Upper lobe of left lung (tissue), 6 donors: ENCODE measurements around the gene KDM4B. TPM values are rescaled to one million over a fixed set of nuclear protein-coding genes. Genes with fewer than 3 reads are reported as not detected.

Experiments
- ATAC-seq, 2 donors: fragments of 200-7000 bp; cut with Tn5 transposase; one replicate each; pipeline ENCODE4 v1.9.1; 2022; ENCODE audit warnings: mild to moderate bottlenecking in 2 of 2, moderate library complexity in 2 of 2; ENCODE audit not compliant: low FRiP score in 2 of 2
- DNase-seq, 2 donors: peaks; one replicate each; pipeline ENCODE4 v3.0.0-alpha.2; 2019 to 2020
- H3K27ac ChIP-seq, 4 donors: fragments of 200-600 bp; sonication (generic); one replicate each; pipeline ENCODE4 v1.5.1; 2016 to 2019
- H3K27me3 ChIP-seq, 4 donors: fragments of 200-600 bp; sonication (generic); one replicate each; pipeline ENCODE4 v1.5.1; 2017 to 2019
- H3K36me3 ChIP-seq, 4 donors: fragments of 200-600 bp; sonication (generic); one replicate each; pipeline ENCODE4 v1.5.1; 2016 to 2019
- H3K4me1 ChIP-seq, 4 donors: fragments of 200-600 bp; sonication (generic); one replicate each; pipeline ENCODE4 v1.5.1; 2018 to 2019
- H3K4me3 ChIP-seq, 4 donors: fragments of 200-600 bp; sonication (generic); one replicate each; pipeline ENCODE4 v1.5.1; 2017 to 2019; ENCODE audit warnings: mild to moderate bottlenecking in 2 of 4, moderate library complexity in 1 of 4
- H3K9me3 ChIP-seq, 4 donors: fragments of 200-600 bp; sonication (generic); one replicate each; pipeline ENCODE4 v1.5.1; 2018 to 2019
- CTCF ChIP-seq, 6 experiments: fragments of 450-650 bp in 4 of 6; fragments of 200-600 bp in 2 of 6; sonication (generic) in 2 of 6; IDR thresholded peaks; one replicate each; pipeline ENCODE4 v1.5.1; 2016 to 2019; ENCODE audit warnings: antibody characterized with exemption in 6 of 6
- EP300 ChIP-seq, 4 donors: sonication (generic); formaldehyde crosslinking; IDR thresholded peaks; one replicate each; pipeline ENCODE4 v1.5.1; 2017; ENCODE audit warnings: antibody characterized with exemption in 4 of 4, control low read depth in 2 of 4
- POLR2A ChIP-seq, 4 donors: fragments of 450-650 bp; IDR thresholded peaks; one replicate each; pipeline ENCODE4 v1.5.1; 2016 to 2017; ENCODE audit warnings: antibody characterized with exemption in 4 of 4, mild to moderate bottlenecking in 2 of 4
- POLR2AphosphoS5 ChIP-seq, 2 donors: sonication (generic); formaldehyde crosslinking; IDR thresholded peaks; one replicate each; pipeline ENCODE4 v1.5.1; 2017; ENCODE audit warnings: antibody characterized with exemption in 2 of 2
- WGBS, 2 donors: methylation state at CpG; one replicate each; pipeline ENCODE4 v1.1.5; 2017 to 2018; 5-methylcytosine and 5-hydroxymethylcytosine counted together
- total RNA-seq, 6 donors: library from RNA; depleted of rRNA in 4 of 6; stranded (reverse); fragments of >200 nt in 4 of 6; gene quantifications; one replicate each; pipeline versions ENCODE4 v1.1.0 to v1.2.1, GENCODE V29; 2016 to 2021
- donor health status: DM: no; HTN: no; CAD: no; lungs with moderate emphysema.
- donor health status: DM: no; HTN: yes; CAD: no; lungs with severe emphysema.

Gene KDM4B
- total RNA-seq, 6 donors from 2014 or later: 28.1 to 112 (median 38.2) TPM

GRCh38 chr19:5153601-5154128 lies 184.8 kb downstream of the KDM4B start:
- WGBS, 2 donors: 84 to 93% methylated on average over 7 to 13 of the region's 14 CpGs
- Histone ChIP-seq H3K36me3 (peaks cover 3 to 34% (median 21%) of the 10 kb centered on the region in 4 donors), H3K27me3 (no peaks in the 10 kb centered on the region), H3K9me3 (peaks cover 0 to 8% (median 5%) of the 10 kb centered on the region in 4 donors), H3K27ac (no peak overlapping the region), H3K4me3 (no peak overlapping the region), H3K4me1 (no peaks in the 10 kb centered on the region)
- no peak for ATAC-seq
- peak in 1 of 2 donors; percentile 68 for DNase-seq
- TF ChIP-seq POLR2AphosphoS5 (IDR thresholded peaks at IDR 0.05) (no peak), CTCF (IDR thresholded peaks at IDR 0.05) (no peak), EP300 (IDR thresholded peaks at IDR 0.05) (no peak), POLR2A (IDR thresholded peaks at IDR 0.05) (no peak)

- Histone ChIP-seq H3K9me3 (peaks cover 0 to 14% (median 6%) of the 10 kb centered on the region in 4 donors), H3K36me3 (peaks cover 3 to 29% (median 18%) of the 10 kb centered on the region in 4 donors), H3K4me3 (no peak overlapping the region), H3K27ac (no peak overlapping the region), H3K27me3 (no peaks in the 10 kb centered on the region), H3K4me1 (no peaks in the 10 kb centered on the region)
- 76 to 79% methylated on average over 14 to 17 of the region's 17 CpGs for WGBS, 2 donors
- peak in 1 of 2 donors; percentile 30 for ATAC-seq
- peak in 1 of 2 donors; percentile 53 for DNase-seq
- TF ChIP-seq EP300 (IDR thresholded peaks at IDR 0.05) (no peak), CTCF (IDR thresholded peaks at IDR 0.05) (peak in 2 of 6 experiments; percentile 18 to 26)
Observed at GRCh38 chr19:5154129-5154798, 185.4 kb downstream of the KDM4B start.

DNA sequence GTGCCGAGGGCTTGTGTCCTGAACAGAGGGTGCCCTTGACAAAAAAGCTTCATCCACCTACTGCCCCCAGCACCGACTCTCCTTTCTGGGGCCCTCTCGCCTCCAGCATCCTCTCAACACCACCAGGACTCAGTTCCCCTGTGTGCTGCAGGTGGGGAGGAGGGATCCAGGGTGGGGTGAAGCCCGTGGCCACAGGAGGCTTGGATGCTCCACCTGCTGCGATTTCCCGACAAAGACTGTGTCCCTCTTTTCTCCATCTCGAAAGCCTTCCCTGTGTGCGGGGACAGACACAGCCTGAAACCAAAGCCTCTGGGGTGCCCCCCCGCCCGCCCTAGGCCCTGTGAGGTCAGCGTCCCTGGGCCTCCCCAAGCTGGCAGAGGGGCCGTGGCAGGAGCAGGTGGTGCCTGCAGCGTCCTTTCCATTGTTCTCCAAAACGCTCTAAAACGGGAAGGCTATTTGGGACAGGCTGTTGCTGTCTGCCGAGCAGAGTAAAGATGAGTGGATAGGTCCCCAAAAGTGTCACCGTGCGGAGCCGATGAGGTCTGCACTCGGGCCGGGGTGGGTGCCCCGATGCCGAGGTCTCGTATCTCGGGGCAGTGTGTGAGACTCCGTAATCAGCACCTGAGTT lies 186.0 kb downstream of the KDM4B start:
- 89 to 92% methylated on average over 23 to 26 of the region's 26 CpGs for WGBS, 2 donors
- no peak for ATAC-seq

DNA sequence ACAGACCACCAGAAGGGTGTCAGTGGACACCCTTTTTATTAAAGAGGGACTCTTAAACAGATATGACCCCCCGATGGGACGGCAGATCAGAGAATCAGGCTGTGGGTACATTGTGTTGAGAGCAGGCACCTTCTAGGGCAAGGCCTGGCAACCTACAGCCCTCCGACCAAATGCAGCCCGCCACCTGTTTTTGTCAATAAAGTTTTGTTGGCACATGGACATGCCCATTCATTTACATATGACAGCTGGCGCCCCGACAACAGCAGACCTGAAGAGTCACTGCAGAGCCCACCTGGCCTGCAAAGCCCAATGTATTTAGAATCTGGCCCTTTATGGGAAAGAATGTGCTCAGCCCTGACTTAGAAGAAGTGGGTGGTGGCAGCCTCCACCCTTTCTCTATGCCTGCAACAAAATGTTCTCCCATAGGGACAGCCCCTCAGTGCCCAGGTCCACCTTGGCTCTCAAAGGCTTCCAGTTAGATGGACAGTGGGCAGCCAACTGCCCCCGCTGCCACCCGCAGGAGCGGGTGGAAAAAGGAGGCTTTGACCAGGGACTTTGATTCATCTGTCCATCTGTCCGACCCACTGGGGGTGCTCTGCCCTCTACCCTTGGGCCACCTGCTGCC lies 186.8 kb downstream of the KDM4B start:
- no peak overlapping the region for H3K4me3 ChIP-seq
- 91% methylated on average over 6 to 10 of the region's 10 CpGs for WGBS, 2 donors
- H3K4me1 ChIP-seq: no peaks in the 10 kb centered on the region
- ATAC-seq (no peak), DNase-seq (no peak)
- H3K36me3 ChIP-seq: peaks cover 3 to 18% (median 11%) of the 10 kb centered on the region in 4 donors
- no peak overlapping the region for H3K27ac ChIP-seq
- no peak for TF ChIP-seq EP300 (IDR thresholded peaks at IDR 0.05)
- TF ChIP-seq POLR2AphosphoS5 (IDR thresholded peaks at IDR 0.05): no peak
- no peak for TF ChIP-seq CTCF (IDR thresholded peaks at IDR 0.05)
- H3K9me3 ChIP-seq: peaks cover 0 to 14% (median 6%) of the 10 kb centered on the region in 4 donors
- no peaks in the 10 kb centered on the region for H3K27me3 ChIP-seq

More for the DNA sequence above, 186.0 kb downstream of the KDM4B start:
- TF ChIP-seq POLR2A (IDR thresholded peaks at IDR 0.05) (no peak), POLR2AphosphoS5 (IDR thresholded peaks at IDR 0.05) (no peak), CTCF (IDR thresholded peaks at IDR 0.05) (no peak), EP300 (IDR thresholded peaks at IDR 0.05) (no peak)
- Histone ChIP-seq H3K9me3 (peaks cover 0 to 14% (median 6%) of the 10 kb centered on the region in 4 donors), H3K4me1 (no peaks in the 10 kb centered on the region), H3K36me3 (peaks cover 3 to 25% (median 15%) of the 10 kb centered on the region in 4 donors), H3K27me3 (no peaks in the 10 kb centered on the region), H3K4me3 (no peak overlapping the region), H3K27ac (no peak overlapping the region)
- peak in 1 of 2 donors; percentile 61 for DNase-seq
